B cell (primary cell): Measurements from ENCODE around the gene DUS2. TPM values are rescaled to one million over a fixed set of nuclear protein-coding genes. Genes with fewer than 3 reads are reported as not detected.

Experiments
- ATAC-seq: fragments of 200-7000 bp; cut with Tn5 transposase; one replicate; pipeline ENCODE4 v1.10.0; 2021; ENCODE audit warnings: low read depth, mild to moderate bottlenecking, moderate number of reproducible peaks, moderate library complexity
- CTCF ChIA-PET: fragments of 350-600 bp; sonication (Branson Sonifier 250); formaldehyde crosslinking; loops from one replicate; lab custom pipeline; 2021; ENCODE audit warnings: antibody characterized with exemption, inconsistent platforms; lab: Charles Lee
- POLR2A ChIA-PET: fragments of 350-600 bp; sonication (Branson Sonifier 250); formaldehyde crosslinking; loops from one replicate; lab custom pipeline; 2021; ENCODE audit warnings: antibody characterized with exemption; lab: Charles Lee
- DNase-seq: peaks from one replicate; pipeline ENCODE4 v3.0.0; 2013
- H2AFZ ChIP-seq: 2 replicates; pipeline ENCODE4 v1.6.1; 2012; ENCODE audit warnings: mild to moderate bottlenecking, low read depth, low read length; ENCODE audit not compliant: insufficient read depth, poor library complexity, severe bottlenecking
- H3K27ac ChIP-seq, 2 donors: 1 replicate in 1 of 2; 2 replicates in 1 of 2; pipeline ENCODE4 v1.5.1; 2012 to 2013; ENCODE audit warnings: low read length in 2 of 2, mild to moderate bottlenecking in 2 of 2, moderate library complexity in 1 of 2
- H3K27me3 ChIP-seq, 4 experiments: fragments of 200-600 bp in 1 of 4; sonication (generic) in 1 of 4; replicated peaks in 1 of 4; 1 replicate in 2 of 4; 2 replicates in 2 of 4; pipeline versions ENCODE4 v1.6.1 to v1.7.0; 2013 to 2016; ENCODE audit warnings: low read length in 3 of 4, mild to moderate bottlenecking in 2 of 4, mixed read lengths in 1 of 4, moderate library complexity in 1 of 4; ENCODE audit not compliant: insufficient read depth in 4 of 4, control insufficient read depth in 3 of 4; ENCODE audit errors: control extremely low read depth in 1 of 4
- H3K36me3 ChIP-seq, 2 experiments: replicated peaks in 1 of 2; 1 replicate in 1 of 2; 2 replicates in 1 of 2; pipeline versions ENCODE4 v1.6.1 to v1.7.1; 2013; ENCODE audit warnings: low read length in 1 of 2; ENCODE audit not compliant: insufficient read depth in 2 of 2, control insufficient read depth in 1 of 2; ENCODE audit errors: control extremely low read depth in 1 of 2, extremely low read depth in 1 of 2
- H3K4me1 ChIP-seq, 2 donors: fragments of 200-600 bp in 1 of 2; sonication (generic) in 1 of 2; 1 replicate in 1 of 2; 2 replicates in 1 of 2; pipeline versions ENCODE4 v1.5.1 to v1.6.1; 2013 to 2017; ENCODE audit warnings: low read length in 2 of 2; ENCODE audit not compliant: control insufficient read depth in 2 of 2, insufficient read depth in 2 of 2
- H3K4me2 ChIP-seq: replicated peaks from 2 replicates; pipeline ENCODE3; 2012; ENCODE audit warnings: mild to moderate bottlenecking, low read depth, low read length; ENCODE audit not compliant: poor library complexity, severe bottlenecking
- H3K4me3 ChIP-seq, 5 experiments: fragments of 200-600 bp in 1 of 5; sonication (generic) in 1 of 5; 1 replicate in 3 of 5; 2 replicates in 2 of 5; pipeline versions ENCODE4 v1.5.1 to v1.7.0; 2011 to 2016; ENCODE audit warnings: low read length in 4 of 5, mild to moderate bottlenecking in 4 of 5, low read depth in 2 of 5, control low read depth in 1 of 5, moderate library complexity in 1 of 5; ENCODE audit not compliant: insufficient read depth in 1 of 5; ENCODE audit errors: control extremely low read depth in 1 of 5, extremely low read depth in 1 of 5
- H3K79me2 ChIP-seq: fragments of 200-600 bp; sonication (generic); one replicate; pipeline ENCODE4 v1.6.0; 2016; ENCODE audit warnings: low read length; ENCODE audit not compliant: control insufficient read depth, insufficient read depth
- H3K9ac ChIP-seq: fragments of 200-600 bp; sonication (generic); 2 replicates; pipeline ENCODE4 v1.6.1; 2017; ENCODE audit warnings: mild to moderate bottlenecking, low read length, moderate library complexity
- H3K9me3 ChIP-seq, 3 donors: one replicate each; pipeline versions ENCODE4 v1.6.1 to v1.7.1; 2013; ENCODE audit warnings: low read length in 2 of 3; ENCODE audit not compliant: control insufficient read depth in 2 of 3, insufficient read depth in 1 of 3; ENCODE audit errors: control extremely low read depth in 1 of 3
- H4K20me1 ChIP-seq: 2 replicates; pipeline ENCODE4 v1.6.0; 2012; ENCODE audit warnings: mild to moderate bottlenecking, low read length; ENCODE audit not compliant: insufficient read depth, control insufficient read depth, poor library complexity, severe bottlenecking
- H3K27ac Mint-ChIP-seq: one replicate; pipeline ENCODE4 v1.8.0; 2021; ENCODE audit warnings: mixed read lengths
- H3K27me3 Mint-ChIP-seq: one replicate; pipeline ENCODE4 v1.8.0; 2021; ENCODE audit warnings: mixed read lengths
- H3K4me1 Mint-ChIP-seq: one replicate; pipeline ENCODE4 v1.8.0; 2021; ENCODE audit warnings: mixed read lengths
- H3K4me3 Mint-ChIP-seq: one replicate; pipeline ENCODE4 v1.8.0; 2021; ENCODE audit warnings: mixed read lengths
- H3K9me3 Mint-ChIP-seq: one replicate; pipeline ENCODE4 v1.8.0; 2022; ENCODE audit warnings: mixed read lengths; ENCODE audit not compliant: insufficient read depth
- EZH2 ChIP-seq: IDR thresholded peaks from 2 replicates; pipeline ENCODE4 v1.6.1; 2012; ENCODE audit warnings: borderline replicate concordance, low read depth, mild to moderate bottlenecking, moderate library complexity, low read length; ENCODE audit not compliant: insufficient read depth, poor library complexity, severe bottlenecking
- WGBS: methylation state at CpG from one replicate; pipeline ENCODE4 v1.1.5; 2013; ENCODE audit warnings: missing lambda C conversion rate; ENCODE audit not compliant: insufficient coverage; 5-methylcytosine and 5-hydroxymethylcytosine counted together
- intact Hi-C: fragments of 100-400 bp; cut with micrococcal nuclease; formaldehyde crosslinking; loops from one replicate; pipeline ENCODE4 v1.10.0; 2022
- polyA plus RNA-seq: library from polyadenylated mRNA; depleted of rRNA; stranded (reverse); fragments of >200 nt; gene quantifications from 2 replicates; pipeline ENCODE4 v1.2.3, GENCODE V29; 2012
- total RNA-seq, 2 donors: library from RNA; stranded (reverse); fragments of 120-200 nt in 1 of 2; gene quantifications; 1 replicate in 1 of 2; 2 replicates in 1 of 2; pipeline versions ENCODE4 v1.2.3 to v1.2.4, GENCODE V29; 2013 to 2022
- TF ChIP-seq, protein P1 (sequence below): fragments of 200-600 bp; IDR thresholded peaks from one replicate; pipeline ENCODE4 v1.8.0; 2022; ENCODE audit warnings: antibody characterized with exemption, mild to moderate bottlenecking

Gene DUS2
- total and polyA plus RNA-seq, 2 donors (not counting 1 experiment from before 2014, with no cell fraction given) = 61.1 to 93.0 TPM

DNA sequence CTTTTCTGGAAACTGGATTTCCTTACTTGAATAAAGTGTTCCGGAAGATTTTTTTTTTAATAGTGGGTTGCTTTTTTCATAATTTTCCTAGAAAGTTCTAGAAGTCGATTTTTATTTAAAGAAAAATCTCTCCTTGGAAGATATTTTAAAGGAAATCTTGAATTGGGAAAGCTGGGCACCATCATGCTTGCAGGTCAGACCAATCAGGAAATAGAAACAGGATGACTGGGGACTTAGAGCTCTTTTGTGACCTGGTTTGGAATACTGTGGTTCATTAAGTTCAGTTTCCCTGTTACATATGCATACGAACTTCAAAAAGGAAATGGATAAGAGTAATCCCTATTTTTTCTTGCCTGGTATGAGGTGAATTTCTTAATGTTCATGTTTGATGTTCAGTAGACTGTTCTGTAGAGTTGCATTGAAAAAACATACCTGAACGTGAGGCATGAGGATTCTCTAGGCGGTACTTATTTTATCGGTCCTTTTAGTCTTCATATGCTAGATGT, 63.3 kb downstream of the DUS2 start:
- ATAC-seq = no peak
- H3K4me3 Mint-ChIP-seq = peak overlapping the region; percentile 86
- no peaks in the 10 kb centered on the region for H3K9me3 ChIP-seq
- H3K27ac Mint-ChIP-seq = peak overlapping the region; percentile 96
- peaks cover 14% of the 10 kb centered on the region for H4K20me1 ChIP-seq
- TF ChIP-seq, protein P1, sequence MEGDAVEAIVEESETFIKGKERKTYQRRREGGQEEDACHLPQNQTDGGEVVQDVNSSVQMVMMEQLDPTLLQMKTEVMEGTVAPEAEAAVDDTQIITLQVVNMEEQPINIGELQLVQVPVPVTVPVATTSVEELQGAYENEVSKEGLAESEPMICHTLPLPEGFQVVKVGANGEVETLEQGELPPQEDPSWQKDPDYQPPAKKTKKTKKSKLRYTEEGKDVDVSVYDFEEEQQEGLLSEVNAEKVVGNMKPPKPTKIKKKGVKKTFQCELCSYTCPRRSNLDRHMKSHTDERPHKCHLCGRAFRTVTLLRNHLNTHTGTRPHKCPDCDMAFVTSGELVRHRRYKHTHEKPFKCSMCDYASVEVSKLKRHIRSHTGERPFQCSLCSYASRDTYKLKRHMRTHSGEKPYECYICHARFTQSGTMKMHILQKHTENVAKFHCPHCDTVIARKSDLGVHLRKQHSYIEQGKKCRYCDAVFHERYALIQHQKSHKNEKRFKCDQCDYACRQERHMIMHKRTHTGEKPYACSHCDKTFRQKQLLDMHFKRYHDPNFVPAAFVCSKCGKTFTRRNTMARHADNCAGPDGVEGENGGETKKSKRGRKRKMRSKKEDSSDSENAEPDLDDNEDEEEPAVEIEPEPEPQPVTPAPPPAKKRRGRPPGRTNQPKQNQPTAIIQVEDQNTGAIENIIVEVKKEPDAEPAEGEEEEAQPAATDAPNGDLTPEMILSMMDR = no peak
- TF ChIP-seq EZH2 = no peak
- peak overlapping the region; percentile 80 for H3K9ac ChIP-seq
- no peaks in the 10 kb centered on the region for H3K9me3 Mint-ChIP-seq
- H3K27me3 Mint-ChIP-seq = no peaks in the 10 kb centered on the region
- intact Hi-C loops = loop anchor here (5.0 to 10.0 kb wide), 2 partner anchors 46 to 542 kb away; no protein-coding TSS in a partner anchor
- H3K4me2 ChIP-seq = peak overlapping the region; percentile 71
- H3K4me1 ChIP-seq = peaks cover 54 to 72% of the 10 kb centered on the region in 2 donors
- peaks cover 0 to 10% of the 10 kb centered on the region in 2 experiments for H3K36me3 ChIP-seq
- peaks cover 71% of the 10 kb centered on the region for H3K4me1 Mint-ChIP-seq
- peaks cover 65% of the 10 kb centered on the region for H3K79me2 ChIP-seq
- no peaks in the 10 kb centered on the region for H3K27me3 ChIP-seq
- H3K4me3 ChIP-seq = peak overlapping the region; percentile 55 to 97 (median 94)
- H3K27ac ChIP-seq = peak overlapping the region; percentile 42 to 78
- peak overlapping the region; percentile 83 for H2AFZ ChIP-seq
- DNase-seq = no peak
- ChIA-PET CTCF (interaction anchor here (1.5 to 11.1 kb wide), 8 partner anchors 8 to 177 kb away, joined by 3 to 242 read pairs (median 14); partner anchors contain the start of gene SLC7A6), POLR2A (interaction anchor here (5.0 kb wide), 1 partner anchor 11 kb away, joined by 82 read pairs; no protein-coding TSS in a partner anchor)
- no CpG with 5 or more reads among the region's 6 CpGs for WGBS

DNA sequence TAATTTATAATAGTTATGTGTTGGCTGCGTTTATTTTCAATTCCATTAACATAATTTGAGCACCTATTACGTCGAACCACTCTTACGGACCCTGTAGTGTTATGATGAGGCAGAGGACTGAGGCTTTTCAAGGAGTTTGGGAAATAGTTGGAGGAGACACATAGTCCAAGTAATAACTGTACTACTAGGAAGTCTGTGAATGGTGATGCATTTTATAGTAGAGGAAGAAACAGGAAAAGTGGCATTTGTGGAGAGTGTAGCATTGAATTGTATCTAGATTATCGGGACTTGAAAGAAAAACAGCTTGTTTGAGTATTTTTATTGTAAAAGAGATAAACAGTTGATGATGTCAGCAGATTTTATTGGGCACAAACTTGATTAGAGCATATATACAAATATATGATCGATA, 63.8 kb downstream of the DUS2 start:
- Mint-ChIP-seq H3K27ac (peak overlapping the region; percentile 82), H3K27me3 (no peaks in the 10 kb centered on the region), H3K4me3 (peak overlapping the region; percentile 86), H3K4me1 (peaks cover 71% of the 10 kb centered on the region), H3K9me3 (no peaks in the 10 kb centered on the region)
- Histone ChIP-seq H3K27ac (peak overlapping the region; percentile 12 to 78), H3K79me2 (peaks cover 66% of the 10 kb centered on the region), H3K27me3 (no peaks in the 10 kb centered on the region), H3K4me1 (peaks cover 54 to 72% of the 10 kb centered on the region in 2 donors), H3K4me2 (peak overlapping the region; percentile 71), H4K20me1 (peaks cover 18% of the 10 kb centered on the region), H3K36me3 (peaks cover 0 to 8% of the 10 kb centered on the region in 2 experiments), H3K9ac (peak overlapping the region; percentile 80), H3K9me3 (no peaks in the 10 kb centered on the region), H3K4me3 (peak overlapping the region; percentile 55 to 97 (median 94)), H2AFZ (peak overlapping the region; percentile 83)
- ChIA-PET POLR2A (interaction anchor here (0.6 kb wide), 1 partner anchor 129 kb away, joined by 3 read pairs; no protein-coding TSS in a partner anchor), CTCF (interaction anchor here (0.5 to 11.1 kb wide), 7 partner anchors 17 to 241 kb away, joined by 3 to 242 read pairs (median 10); no protein-coding TSS in a partner anchor)
- intact Hi-C loops = loop anchor here (5.0 to 10.0 kb wide), 2 partner anchors 45 to 542 kb away; no protein-coding TSS in a partner anchor
- no CpG with 5 or more reads among the region's 6 CpGs for WGBS
- ATAC-seq (no peak), DNase-seq (no peak)
- TF ChIP-seq, protein P1 = no peak
- TF ChIP-seq EZH2 = no peak
